Measurements from ENCODE around the gene CRIP2.

The CRIP2 gene

GRCh38 chr14:105527381-105527825 is 52.8 kb downstream of the CRIP2 start:
- peak overlapping the region; percentile 42 for H3K4me3 ChIP-seq (ENCODE audit: severe bottlenecking)
- DNase-seq (ENCODE audit: low spot score) (peak; percentile 71), ATAC-seq (ENCODE audit: low read depth) (no peak)
- no peaks in the 10 kb centered on the region for H3K9me3 ChIP-seq (ENCODE audit: severe bottlenecking)
- peaks cover 23% of the 10 kb centered on the region for H3K27me3 ChIP-seq (ENCODE audit: insufficient read depth, poor library complexity, severe bottlenecking)
- no peaks in the 10 kb centered on the region for H3K36me3 ChIP-seq (ENCODE audit: low read depth)
- no peak overlapping the region for H3K27ac ChIP-seq (ENCODE audit: poor library complexity, severe bottlenecking)
- no peaks in the 10 kb centered on the region for H3K4me1 ChIP-seq (ENCODE audit: insufficient read depth, poor library complexity, severe bottlenecking)
- TF ChIP-seq, protein P1, sequence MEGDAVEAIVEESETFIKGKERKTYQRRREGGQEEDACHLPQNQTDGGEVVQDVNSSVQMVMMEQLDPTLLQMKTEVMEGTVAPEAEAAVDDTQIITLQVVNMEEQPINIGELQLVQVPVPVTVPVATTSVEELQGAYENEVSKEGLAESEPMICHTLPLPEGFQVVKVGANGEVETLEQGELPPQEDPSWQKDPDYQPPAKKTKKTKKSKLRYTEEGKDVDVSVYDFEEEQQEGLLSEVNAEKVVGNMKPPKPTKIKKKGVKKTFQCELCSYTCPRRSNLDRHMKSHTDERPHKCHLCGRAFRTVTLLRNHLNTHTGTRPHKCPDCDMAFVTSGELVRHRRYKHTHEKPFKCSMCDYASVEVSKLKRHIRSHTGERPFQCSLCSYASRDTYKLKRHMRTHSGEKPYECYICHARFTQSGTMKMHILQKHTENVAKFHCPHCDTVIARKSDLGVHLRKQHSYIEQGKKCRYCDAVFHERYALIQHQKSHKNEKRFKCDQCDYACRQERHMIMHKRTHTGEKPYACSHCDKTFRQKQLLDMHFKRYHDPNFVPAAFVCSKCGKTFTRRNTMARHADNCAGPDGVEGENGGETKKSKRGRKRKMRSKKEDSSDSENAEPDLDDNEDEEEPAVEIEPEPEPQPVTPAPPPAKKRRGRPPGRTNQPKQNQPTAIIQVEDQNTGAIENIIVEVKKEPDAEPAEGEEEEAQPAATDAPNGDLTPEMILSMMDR (IDR thresholded peaks at IDR 0.05; ENCODE audit: poor library complexity, severe bottlenecking) = no peak

- peak; percentile 83 for DNase-seq (ENCODE audit: low spot score)
- no peaks in the 10 kb centered on the region for H3K9me3 ChIP-seq (ENCODE audit: severe bottlenecking)
- H3K27me3 ChIP-seq (ENCODE audit: insufficient read depth, poor library complexity, severe bottlenecking) = peaks cover 23% of the 10 kb centered on the region
- H3K4me3 ChIP-seq (ENCODE audit: severe bottlenecking) = peak overlapping the region; percentile 42
- peak; percentile 64 for ATAC-seq (ENCODE audit: low read depth)
- TF ChIP-seq, protein P1 (IDR thresholded peaks at IDR 0.05; ENCODE audit: poor library complexity, severe bottlenecking) = peak; percentile 98
- H3K4me1 ChIP-seq (ENCODE audit: insufficient read depth, poor library complexity, severe bottlenecking) = no peaks in the 10 kb centered on the region
- no peak overlapping the region for H3K27ac ChIP-seq (ENCODE audit: poor library complexity, severe bottlenecking)
- no peaks in the 10 kb centered on the region for H3K36me3 ChIP-seq (ENCODE audit: low read depth)
Observed at GRCh38 chr14:105527826-105528585, 53.4 kb downstream of the CRIP2 start.

GRCh38 chr14:105528586-105529318 is 54.1 kb downstream of the CRIP2 start:
- TF ChIP-seq, protein P1 (IDR thresholded peaks at IDR 0.05; ENCODE audit: poor library complexity, severe bottlenecking) = peak; percentile 81
- no peak for ATAC-seq (ENCODE audit: low read depth)
- Histone ChIP-seq H3K36me3 (ENCODE audit: low read depth) (no peaks in the 10 kb centered on the region), H3K4me1 (ENCODE audit: insufficient read depth, poor library complexity, severe bottlenecking) (no peaks in the 10 kb centered on the region), H3K27ac (ENCODE audit: poor library complexity, severe bottlenecking) (no peak overlapping the region), H3K4me3 (ENCODE audit: severe bottlenecking) (peak overlapping the region; percentile 42), H3K9me3 (ENCODE audit: severe bottlenecking) (no peaks in the 10 kb centered on the region), H3K27me3 (ENCODE audit: insufficient read depth, poor library complexity, severe bottlenecking) (peaks cover 23% of the 10 kb centered on the region)
- DNase-seq (ENCODE audit: low spot score) = no peak

- Histone ChIP-seq H3K4me1 (ENCODE audit: insufficient read depth, poor library complexity, severe bottlenecking) (no peaks in the 10 kb centered on the region), H3K4me3 (ENCODE audit: severe bottlenecking) (no peak overlapping the region), H3K36me3 (ENCODE audit: low read depth) (no peaks in the 10 kb centered on the region), H3K27ac (ENCODE audit: poor library complexity, severe bottlenecking) (no peak overlapping the region), H3K9me3 (ENCODE audit: severe bottlenecking) (no peaks in the 10 kb centered on the region), H3K27me3 (ENCODE audit: insufficient read depth, poor library complexity, severe bottlenecking) (peaks cover 23% of the 10 kb centered on the region)
- DNase-seq (ENCODE audit: low spot score) (no peak), ATAC-seq (ENCODE audit: low read depth) (no peak)
- TF ChIP-seq, protein P1 (IDR thresholded peaks at IDR 0.05; ENCODE audit: poor library complexity, severe bottlenecking) = no peak
Observed at GRCh38 chr14:105529319-105529568, 54.6 kb downstream of the CRIP2 start.
